Activated gamma-delta T cell treated with anti-CD3 and anti-CD28 coated beads, Interleukin-2, amount 50 U/mL, for 16 hours (primary cell): ENCODE results near the gene YWHAH.
A peak's percentile ranks its signal among the peaks of the same experiment; 100 is the strongest.

ENCODE experiments used
- DNase-seq: peaks from one replicate; pipeline ENCODE4 v3.0.0-alpha.2; 2020; ENCODE audit warnings: low read depth

Gene YWHAH

GRCh38 chr22:31950226-31950625, 5.9 kb downstream of the YWHAH start:
- DNase-seq: no peak

GRCh38 chr22:31951194-31952093, 7.1 kb downstream of the YWHAH start:
- no peak for DNase-seq

GRCh38 chr22:31952094-31952401, 7.7 kb downstream of the YWHAH start:
- DNase-seq: no peak

GRCh38 chr22:31952472-31952871, 8.1 kb downstream of the YWHAH start:
- no peak for DNase-seq

GRCh38 chr22:31953261-31953660, 8.9 kb downstream of the YWHAH start:
- DNase-seq: no peak

DNA sequence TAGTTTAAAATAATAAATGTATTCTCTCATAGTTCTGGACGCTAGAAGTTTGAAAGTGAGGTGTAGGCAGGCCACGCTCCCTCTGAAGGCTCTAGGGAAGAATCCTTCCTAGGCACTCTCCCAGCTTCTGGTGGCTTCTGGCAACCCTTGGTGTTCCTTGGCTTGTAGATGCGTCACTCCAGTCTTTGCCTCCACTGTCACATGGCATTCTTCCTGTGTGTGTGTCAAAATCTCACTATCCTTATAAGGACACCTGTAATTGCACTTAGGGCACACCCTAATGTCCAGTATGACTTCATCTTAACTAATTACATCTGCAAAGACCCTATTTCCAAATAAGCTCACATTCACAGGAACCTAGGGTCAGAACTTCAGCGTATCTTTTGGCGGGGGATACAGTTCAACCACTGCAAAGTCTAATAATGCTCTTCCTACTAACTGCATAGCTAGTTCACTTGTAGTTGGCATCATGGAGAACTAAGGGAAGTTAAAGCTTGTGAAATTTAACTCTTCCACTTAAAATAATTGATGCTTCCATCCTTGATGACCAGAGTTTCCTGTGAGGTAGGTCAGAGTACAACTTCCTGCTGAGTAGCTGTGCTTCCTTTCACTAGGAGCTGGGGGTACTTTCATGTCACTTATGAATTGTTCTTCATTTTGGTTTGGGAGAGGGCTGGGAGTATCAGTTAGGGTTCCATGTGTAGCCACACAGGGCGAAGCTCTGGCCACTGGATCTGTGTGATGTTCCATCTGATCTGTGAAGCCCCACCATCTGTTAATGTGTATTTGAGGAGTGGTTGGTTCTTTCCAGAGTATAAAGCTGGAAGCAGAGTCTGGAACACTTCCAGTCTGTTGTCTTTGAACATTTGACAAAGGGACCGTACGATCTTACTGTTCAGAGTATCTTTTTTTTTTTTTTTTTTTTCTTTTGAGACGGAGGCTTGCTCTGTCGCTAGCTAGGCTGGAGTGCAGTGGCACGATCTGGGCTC, 10.5 kb downstream of the YWHAH start:
- no peak for DNase-seq

GRCh38 chr22:31956360-31956759, 12.0 kb downstream of the YWHAH start:
- no peak for DNase-seq

- no peak for DNase-seq
These were observed 13.7 kb downstream of the YWHAH start for GRCh38 chr22:31957970-31958594.

- no peak for DNase-seq
These were observed 14.4 kb downstream of the YWHAH start for GRCh38 chr22:31958625-31959239.

DNA sequence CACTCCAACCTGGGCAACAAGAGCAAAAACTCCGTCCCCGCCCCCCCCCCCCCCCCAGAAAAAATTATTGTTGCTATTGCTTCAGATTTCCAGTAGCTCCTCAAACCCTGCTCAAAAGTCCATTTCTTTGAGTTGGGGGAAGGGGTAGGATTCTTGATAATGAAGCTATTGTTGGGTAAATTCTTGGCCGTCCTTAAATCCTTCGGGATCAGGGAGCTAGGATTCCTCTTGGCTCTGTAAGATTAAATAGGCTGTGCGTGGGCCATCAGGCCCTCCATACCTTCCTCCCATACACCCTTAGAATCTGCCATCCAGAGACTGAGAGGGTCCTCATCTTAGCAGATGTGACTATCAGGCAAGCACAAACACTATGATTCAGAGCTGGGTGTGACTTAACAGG, 16.4 kb downstream of the YWHAH start:
- no peak for DNase-seq

GRCh38 chr22:31962387-31963125, 18.2 kb downstream of the YWHAH start:
- no peak for DNase-seq

DNA sequence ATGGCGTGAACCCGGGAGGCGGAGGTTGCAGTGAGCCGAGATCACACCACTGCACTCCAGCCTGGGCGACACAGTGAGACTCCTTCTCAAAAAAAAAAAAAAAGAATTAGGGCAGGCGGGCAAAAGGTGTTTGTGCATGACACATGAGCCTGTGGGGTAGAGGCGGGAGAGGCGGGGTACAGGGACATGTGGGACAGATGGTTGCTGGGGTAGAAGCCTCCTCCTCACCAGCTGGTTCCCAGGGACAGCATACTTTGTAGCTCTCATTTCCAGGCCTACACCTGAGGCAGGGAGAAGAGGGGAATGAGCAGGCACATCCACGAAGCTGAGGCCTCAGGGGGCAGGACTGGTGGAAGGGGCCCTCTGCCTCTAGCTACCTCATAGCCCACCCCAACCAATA, 23.7 kb downstream of the YWHAH start:
- no peak for DNase-seq

GRCh38 chr22:31969789-31970489, 25.6 kb downstream of the YWHAH start:
- peak; percentile 29 for DNase-seq

- DNase-seq: peak; percentile 79
These were observed 26.4 kb downstream of the YWHAH start for GRCh38 chr22:31970490-31971444.

- DNase-seq: no peak
These were observed 27.8 kb downstream of the YWHAH start for GRCh38 chr22:31972180-31972579.

- no peak for DNase-seq
These were observed 29.4 kb downstream of the YWHAH start for GRCh38 chr22:31973739-31974138.

GRCh38 chr22:31977141-31977841, 33.0 kb downstream of the YWHAH start:
- peak; percentile 71 for DNase-seq

DNA sequence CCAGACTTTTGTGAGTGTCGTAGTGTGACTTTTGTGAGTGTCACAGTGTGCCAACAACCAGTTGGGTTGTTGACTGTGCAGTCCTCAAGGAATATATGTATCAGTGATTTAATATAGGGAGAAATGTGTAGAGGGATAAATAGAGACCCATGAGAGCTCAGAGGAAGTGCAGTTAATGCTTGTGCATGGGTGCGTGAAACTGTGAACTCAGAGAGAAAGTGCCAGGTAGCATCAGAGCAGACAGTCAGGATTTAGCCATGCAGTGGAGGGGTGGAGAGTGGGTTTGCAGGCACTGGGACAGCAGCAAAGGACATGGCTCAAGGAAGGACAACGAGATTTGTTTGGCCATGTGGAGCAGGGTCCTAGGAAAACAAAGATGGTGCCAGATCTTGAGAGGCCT, 33.6 kb downstream of the YWHAH start:
- DNase-seq: no peak

GRCh38 chr22:31980628-31981027, 36.3 kb downstream of the YWHAH start:
- no peak for DNase-seq
